Liver (tissue), 9 donors: Measurements from ENCODE around the gene ABCA13. TPM values are rescaled to one million over a fixed set of nuclear protein-coding genes. Genes with fewer than 3 reads are reported as not detected.

Experiments used
- DNase-seq: peaks from one replicate; pipeline ENCODE4 v3.0.0-alpha.2; 2017; ENCODE audit warnings: low spot score
- H3K27ac ChIP-seq, 2 donors: one replicate each; pipeline ENCODE4 v1.7.0; 2013; ENCODE audit warnings: inconsistent platforms in 2 of 2, low read length in 2 of 2, control low read depth in 1 of 2, low read depth in 1 of 2, mild to moderate bottlenecking in 1 of 2
- H3K27me3 ChIP-seq, 4 donors: one replicate each; pipeline versions ENCODE4 v1.6.1 to v1.7.0; 2013; ENCODE audit warnings: low read length in 3 of 4, inconsistent platforms in 1 of 4, mild to moderate bottlenecking in 1 of 4, moderate library complexity in 1 of 4; ENCODE audit not compliant: control insufficient read depth in 4 of 4, insufficient read depth in 4 of 4
- H3K36me3 ChIP-seq, 4 donors: one replicate each; pipeline versions ENCODE4 v1.6.1 to v1.7.0; 2013; ENCODE audit warnings: low read length in 3 of 4, mild to moderate bottlenecking in 3 of 4, low read depth in 1 of 4, moderate library complexity in 1 of 4; ENCODE audit not compliant: control insufficient read depth in 4 of 4, insufficient read depth in 3 of 4
- H3K4me1 ChIP-seq, 4 donors: one replicate each; pipeline versions ENCODE4 v1.6.1 to v1.7.0; 2013; ENCODE audit warnings: low read length in 3 of 4, mild to moderate bottlenecking in 3 of 4, moderate library complexity in 1 of 4; ENCODE audit not compliant: control insufficient read depth in 4 of 4, insufficient read depth in 4 of 4
- H3K4me3 ChIP-seq, 3 donors: one replicate each; pipeline versions ENCODE4 v1.6.1 to v1.7.0; 2013; ENCODE audit warnings: low read length in 3 of 3, control low read depth in 1 of 3, low read depth in 1 of 3, mild to moderate bottlenecking in 1 of 3
- H3K9ac ChIP-seq, 2 donors: one replicate each; pipeline ENCODE4 v1.7.0; 2013; ENCODE audit warnings: low read length in 2 of 2, mild to moderate bottlenecking in 2 of 2, moderate library complexity in 2 of 2, control low read depth in 1 of 2, low read depth in 1 of 2
- H3K9me3 ChIP-seq, 4 donors: one replicate each; pipeline versions ENCODE4 v1.6.1 to v1.7.0; 2013; ENCODE audit warnings: low read length in 3 of 4; ENCODE audit not compliant: control insufficient read depth in 4 of 4
- EGR1 ChIP-seq, 2 donors: IDR thresholded peaks; 2 replicates each; pipeline ENCODE4 v1.6.1; 2016 to 2018; ENCODE audit warnings: antibody characterized with exemption in 2 of 2, low read depth in 2 of 2
- FOXA1 ChIP-seq: IDR thresholded peaks from 2 replicates; pipeline ENCODE4 v1.6.1; 2016; ENCODE audit warnings: antibody characterized with exemption
- GABPA ChIP-seq, 2 donors: IDR thresholded peaks in 1 of 2; conservative IDR thresholded peaks in 1 of 2; 2 replicates each; pipeline ENCODE4 v1.6.1; 2016; ENCODE audit warnings: antibody characterized with exemption in 2 of 2, mild to moderate bottlenecking in 1 of 2, moderate library complexity in 1 of 2
- HNF4A ChIP-seq, 2 donors: conservative IDR thresholded peaks; 2 replicates each; pipeline ENCODE4 v1.6.1; 2016; ENCODE audit warnings: antibody characterized with exemption in 2 of 2, mild to moderate bottlenecking in 2 of 2
- HNF4G ChIP-seq: IDR thresholded peaks from 2 replicates; pipeline ENCODE4 v1.6.1; 2016; ENCODE audit warnings: antibody characterized with exemption
- JUND ChIP-seq, 2 donors: IDR thresholded peaks; 2 replicates each; pipeline ENCODE4 v1.6.1; 2016; ENCODE audit warnings: antibody characterized with exemption in 2 of 2
- NR2F2 ChIP-seq: IDR thresholded peaks from 2 replicates; pipeline ENCODE4 v1.6.1; 2016; ENCODE audit warnings: antibody characterized with exemption
- RAD21 ChIP-seq, 2 donors: IDR thresholded peaks; 2 replicates each; pipeline ENCODE4 v1.6.1; 2016; ENCODE audit warnings: antibody characterized with exemption in 2 of 2, mild to moderate bottlenecking in 2 of 2
- RXRA ChIP-seq, 2 donors: IDR thresholded peaks; 2 replicates each; pipeline ENCODE4 v1.6.1; 2017 to 2018; ENCODE audit warnings: antibody characterized with exemption in 2 of 2, mild to moderate bottlenecking in 1 of 2
- SP1 ChIP-seq: IDR thresholded peaks from 2 replicates; pipeline ENCODE4 v1.6.1; 2018; ENCODE audit warnings: antibody characterized with exemption, mild to moderate bottlenecking
- YY1 ChIP-seq: IDR thresholded peaks from 2 replicates; pipeline ENCODE4 v1.6.1; 2016; ENCODE audit warnings: antibody characterized with exemption, mild to moderate bottlenecking
- WGBS: extraction: QIAGEN DNeasy Blood & Tissue Kit; methylation state at CpG from one replicate; pipeline ENCODE4 v1.1.7; 2013; 5-methylcytosine and 5-hydroxymethylcytosine counted together
- polyA plus RNA-seq, 2 donors: library from polyadenylated mRNA; stranded (reverse) in 1 of 2; unstranded in 1 of 2; fragments of 200-250 nt in 1 of 2; fragments of >200 nt in 1 of 2; fragmentation: Nextera tagmentation in 1 of 2; extraction: Ambion mirVana in 1 of 2; gene quantifications; one replicate each; pipeline versions ENCODE4 v1.2.1 to v1.2.3, GENCODE V29; 2013 to 2015
- total RNA-seq, 2 donors: library from RNA; depleted of rRNA; stranded (reverse); fragments of >200 nt; gene quantifications; one replicate each; pipeline ENCODE4 v1.2.3, GENCODE V29; 2014
- TF ChIP-seq, protein P1 (sequence below): IDR thresholded peaks from 2 replicates; pipeline ENCODE4 v1.6.1; 2016; ENCODE audit warnings: antibody characterized with exemption
- TF ChIP-seq, protein P2 (sequence below): IDR thresholded peaks from 2 replicates; pipeline ENCODE4 v1.6.1; 2016; ENCODE audit warnings: antibody characterized with exemption
- TF ChIP-seq, protein P3 (sequence below): IDR thresholded peaks from 2 replicates; pipeline ENCODE4 v1.6.1; 2016; ENCODE audit warnings: antibody characterized with exemption, mild to moderate bottlenecking
- TF ChIP-seq, protein P4 (sequence below): fragments of 150-350 bp; IDR thresholded peaks from 2 replicates; pipeline ENCODE4 v1.5.1; 2017; ENCODE audit warnings: improper control_type of control experiment, low read depth, low read length; ENCODE audit not compliant: missing input control
- donor health status: healthy.
- donor health status: healthy.
- donor health status: healthy.
- donor health status: healthy.
- donor health status: healthy.

The ABCA13 gene
- total and polyA plus RNA-seq, 4 donors: 0.22 to 1.0 (median 0.66) TPM

DNA sequence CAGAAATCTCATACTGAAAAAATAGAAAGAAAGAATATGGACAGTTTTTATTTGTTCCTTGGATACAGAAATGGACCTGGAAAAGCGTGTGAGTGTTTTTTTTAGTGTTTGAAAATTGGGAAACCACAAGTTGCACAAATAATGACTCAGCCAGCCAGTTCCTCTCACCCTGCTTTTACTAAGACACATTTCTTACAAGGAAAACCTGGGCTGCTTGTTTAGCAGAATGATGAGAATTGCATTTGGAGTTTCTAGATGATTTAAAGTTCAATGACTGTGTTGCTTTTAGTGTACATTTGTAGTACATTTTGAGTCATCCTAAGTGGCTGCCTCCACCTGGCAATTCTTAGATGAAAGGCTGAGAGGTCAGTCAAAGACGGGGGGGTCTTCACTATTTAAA lies 218.7 kb downstream of the ABCA13 start (continued):
- TF ChIP-seq, protein P1, sequence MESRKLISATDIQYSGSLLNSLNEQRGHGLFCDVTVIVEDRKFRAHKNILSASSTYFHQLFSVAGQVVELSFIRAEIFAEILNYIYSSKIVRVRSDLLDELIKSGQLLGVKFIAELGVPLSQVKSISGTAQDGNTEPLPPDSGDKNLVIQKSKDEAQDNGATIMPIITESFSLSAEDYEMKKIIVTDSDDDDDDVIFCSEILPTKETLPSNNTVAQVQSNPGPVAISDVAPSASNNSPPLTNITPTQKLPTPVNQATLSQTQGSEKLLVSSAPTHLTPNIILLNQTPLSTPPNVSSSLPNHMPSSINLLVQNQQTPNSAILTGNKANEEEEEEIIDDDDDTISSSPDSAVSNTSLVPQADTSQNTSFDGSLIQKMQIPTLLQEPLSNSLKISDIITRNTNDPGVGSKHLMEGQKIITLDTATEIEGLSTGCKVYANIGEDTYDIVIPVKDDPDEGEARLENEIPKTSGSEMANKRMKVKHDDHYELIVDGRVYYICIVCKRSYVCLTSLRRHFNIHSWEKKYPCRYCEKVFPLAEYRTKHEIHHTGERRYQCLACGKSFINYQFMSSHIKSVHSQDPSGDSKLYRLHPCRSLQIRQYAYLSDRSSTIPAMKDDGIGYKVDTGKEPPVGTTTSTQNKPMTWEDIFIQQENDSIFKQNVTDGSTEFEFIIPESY: no peak

DNA sequence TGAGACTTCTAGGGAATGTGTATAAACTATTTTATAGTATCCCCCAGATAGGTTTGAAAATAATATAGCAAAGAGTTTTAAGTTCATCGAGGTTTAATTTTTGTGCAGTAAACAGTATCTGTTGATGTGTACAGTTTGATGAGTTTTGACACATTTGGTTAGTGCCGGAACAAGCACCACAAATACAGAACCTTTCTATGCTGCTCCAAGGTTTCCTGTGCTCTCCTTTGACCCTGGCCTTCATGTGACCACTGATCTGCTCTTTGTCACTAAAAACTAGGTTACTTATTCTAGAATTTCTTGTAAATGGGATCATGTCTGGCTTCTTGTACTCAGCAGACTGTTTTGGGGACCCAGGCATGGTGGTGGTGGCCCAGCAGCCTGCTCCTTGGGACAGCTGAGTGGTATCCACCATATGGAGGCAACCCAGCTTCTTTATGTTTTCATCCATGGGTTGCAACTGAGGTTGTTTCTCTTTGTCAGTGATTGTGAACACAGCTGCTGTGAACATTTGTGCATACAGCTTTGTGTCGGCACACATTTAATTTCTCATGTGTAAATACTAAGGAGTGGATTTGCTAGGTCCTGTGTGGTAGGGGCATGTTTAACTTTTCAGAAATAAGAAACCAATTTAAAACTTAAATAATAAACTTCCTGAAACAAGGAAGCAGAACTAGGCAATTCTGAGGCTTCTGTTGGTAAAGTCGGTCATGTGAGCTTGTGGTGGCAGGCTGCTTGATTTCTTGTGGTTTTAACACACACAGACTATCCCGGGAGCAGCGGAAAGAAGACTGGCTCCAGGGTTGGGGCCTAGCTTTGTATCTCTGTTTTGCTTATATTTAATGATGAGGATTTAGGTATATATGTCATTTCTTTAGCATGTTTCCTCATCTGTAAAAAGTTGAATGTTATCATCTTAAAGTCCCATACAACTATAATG lies 219.4 kb downstream of the ABCA13 start:
- no peak for DNase-seq
- TF ChIP-seq, protein P2, sequence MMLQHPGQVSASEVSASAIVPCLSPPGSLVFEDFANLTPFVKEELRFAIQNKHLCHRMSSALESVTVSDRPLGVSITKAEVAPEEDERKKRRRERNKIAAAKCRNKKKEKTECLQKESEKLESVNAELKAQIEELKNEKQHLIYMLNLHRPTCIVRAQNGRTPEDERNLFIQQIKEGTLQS: no peak
- TF ChIP-seq JUND (IDR thresholded peaks at IDR 0.05): no peak
- TF ChIP-seq GABPA (IDR thresholded peaks at IDR 0.05 in 1 of 2, conservative IDR thresholded peaks at IDR 0.05 in 1 of 2): no peak
- TF ChIP-seq HNF4G: no peak
- no peak for TF ChIP-seq YY1
- TF ChIP-seq FOXA1: no peak
- TF ChIP-seq, protein P1: no peak
- no peak for TF ChIP-seq EGR1 (IDR thresholded peaks at IDR 0.05; ENCODE audit: low read depth in 2 of 2)
- TF ChIP-seq, protein P3, sequence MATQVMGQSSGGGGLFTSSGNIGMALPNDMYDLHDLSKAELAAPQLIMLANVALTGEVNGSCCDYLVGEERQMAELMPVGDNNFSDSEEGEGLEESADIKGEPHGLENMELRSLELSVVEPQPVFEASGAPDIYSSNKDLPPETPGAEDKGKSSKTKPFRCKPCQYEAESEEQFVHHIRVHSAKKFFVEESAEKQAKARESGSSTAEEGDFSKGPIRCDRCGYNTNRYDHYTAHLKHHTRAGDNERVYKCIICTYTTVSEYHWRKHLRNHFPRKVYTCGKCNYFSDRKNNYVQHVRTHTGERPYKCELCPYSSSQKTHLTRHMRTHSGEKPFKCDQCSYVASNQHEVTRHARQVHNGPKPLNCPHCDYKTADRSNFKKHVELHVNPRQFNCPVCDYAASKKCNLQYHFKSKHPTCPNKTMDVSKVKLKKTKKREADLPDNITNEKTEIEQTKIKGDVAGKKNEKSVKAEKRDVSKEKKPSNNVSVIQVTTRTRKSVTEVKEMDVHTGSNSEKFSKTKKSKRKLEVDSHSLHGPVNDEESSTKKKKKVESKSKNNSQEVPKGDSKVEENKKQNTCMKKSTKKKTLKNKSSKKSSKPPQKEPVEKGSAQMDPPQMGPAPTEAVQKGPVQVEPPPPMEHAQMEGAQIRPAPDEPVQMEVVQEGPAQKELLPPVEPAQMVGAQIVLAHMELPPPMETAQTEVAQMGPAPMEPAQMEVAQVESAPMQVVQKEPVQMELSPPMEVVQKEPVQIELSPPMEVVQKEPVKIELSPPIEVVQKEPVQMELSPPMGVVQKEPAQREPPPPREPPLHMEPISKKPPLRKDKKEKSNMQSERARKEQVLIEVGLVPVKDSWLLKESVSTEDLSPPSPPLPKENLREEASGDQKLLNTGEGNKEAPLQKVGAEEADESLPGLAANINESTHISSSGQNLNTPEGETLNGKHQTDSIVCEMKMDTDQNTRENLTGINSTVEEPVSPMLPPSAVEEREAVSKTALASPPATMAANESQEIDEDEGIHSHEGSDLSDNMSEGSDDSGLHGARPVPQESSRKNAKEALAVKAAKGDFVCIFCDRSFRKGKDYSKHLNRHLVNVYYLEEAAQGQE: no peak
- TF ChIP-seq, protein P4, sequence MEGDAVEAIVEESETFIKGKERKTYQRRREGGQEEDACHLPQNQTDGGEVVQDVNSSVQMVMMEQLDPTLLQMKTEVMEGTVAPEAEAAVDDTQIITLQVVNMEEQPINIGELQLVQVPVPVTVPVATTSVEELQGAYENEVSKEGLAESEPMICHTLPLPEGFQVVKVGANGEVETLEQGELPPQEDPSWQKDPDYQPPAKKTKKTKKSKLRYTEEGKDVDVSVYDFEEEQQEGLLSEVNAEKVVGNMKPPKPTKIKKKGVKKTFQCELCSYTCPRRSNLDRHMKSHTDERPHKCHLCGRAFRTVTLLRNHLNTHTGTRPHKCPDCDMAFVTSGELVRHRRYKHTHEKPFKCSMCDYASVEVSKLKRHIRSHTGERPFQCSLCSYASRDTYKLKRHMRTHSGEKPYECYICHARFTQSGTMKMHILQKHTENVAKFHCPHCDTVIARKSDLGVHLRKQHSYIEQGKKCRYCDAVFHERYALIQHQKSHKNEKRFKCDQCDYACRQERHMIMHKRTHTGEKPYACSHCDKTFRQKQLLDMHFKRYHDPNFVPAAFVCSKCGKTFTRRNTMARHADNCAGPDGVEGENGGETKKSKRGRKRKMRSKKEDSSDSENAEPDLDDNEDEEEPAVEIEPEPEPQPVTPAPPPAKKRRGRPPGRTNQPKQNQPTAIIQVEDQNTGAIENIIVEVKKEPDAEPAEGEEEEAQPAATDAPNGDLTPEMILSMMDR: no peak
- TF ChIP-seq HNF4A (conservative IDR thresholded peaks at IDR 0.05): no peak
- TF ChIP-seq RAD21 (IDR thresholded peaks at IDR 0.05): no peak
- no peak for TF ChIP-seq RXRA (IDR thresholded peaks at IDR 0.05)
- no peak for TF ChIP-seq SP1
- no peak for TF ChIP-seq NR2F2
- no peaks in the 10 kb centered on the region for H3K36me3 ChIP-seq
- no peak overlapping the region for H3K4me3 ChIP-seq
- 68% methylated on average over 6 of the region's 6 CpGs for WGBS
- H3K27ac ChIP-seq: no peak overlapping the region
- no peaks in the 10 kb centered on the region for H3K4me1 ChIP-seq
- peaks cover 0 to 8% (median 0%) of the 10 kb centered on the region in 4 donors for H3K9me3 ChIP-seq
- H3K9ac ChIP-seq: no peak overlapping the region
- H3K27me3 ChIP-seq: no peaks in the 10 kb centered on the region
